ENCODE results near the gene TRMT112.

Gene TRMT112

GRCh38 chr11:64306563-64306875, 10.8 kb downstream of the TRMT112 start:
- DNase-seq: no peak

GRCh38 chr11:64305691-64306562, 11.4 kb downstream of the TRMT112 start:
- peak; percentile 74 for DNase-seq

GRCh38 chr11:64305075-64305690, 12.2 kb downstream of the TRMT112 start, which contains the start of gene ESRRA:
Gene ESRRA (plus strand): TSS chr11:64305524. CDS start chr11:64307180, 1,656 bp downstream.
- peak; percentile 100 for DNase-seq

- peak; percentile 96 for DNase-seq
Measured at GRCh38 chr11:64304316-64305072, 12.9 kb downstream of the TRMT112 start.

- no peak for DNase-seq
Measured at GRCh38 chr11:64304032-64304315, 13.4 kb downstream of the TRMT112 start.

- no peak for DNase-seq
Measured at GRCh38 chr11:64303109-64304031, 14.0 kb downstream of the TRMT112 start.

- DNase-seq: no peak
Measured at GRCh38 chr11:64299847-64300648, 17.3 kb downstream of the TRMT112 start, which contains the start of gene CATSPERZ. Gene CATSPERZ (plus strand): TSS chr11:64300358. CDS start chr11:64300411, 53 bp downstream.

- no peak for DNase-seq
Measured at GRCh38 chr11:64298966-64299846, 18.2 kb downstream of the TRMT112 start.

GRCh38 chr11:64297699-64298358, 19.5 kb downstream of the TRMT112 start:
- DNase-seq: no peak

- no peak for DNase-seq
Measured at GRCh38 chr11:64296830-64297698, 20.3 kb downstream of the TRMT112 start.

- no peak for DNase-seq
Measured at GRCh38 chr11:64296236-64296635, 21.1 kb downstream of the TRMT112 start.

- no peak for DNase-seq
Measured at GRCh38 chr11:64295760-64296159, 21.6 kb downstream of the TRMT112 start.

GRCh38 chr11:64294774-64295173, 22.6 kb downstream of the TRMT112 start:
- DNase-seq: no peak

- no peak for DNase-seq
Measured at GRCh38 chr11:64292460-64293254, 24.7 kb downstream of the TRMT112 start.

- no peak for DNase-seq
Measured at GRCh38 chr11:64291752-64292459, 25.5 kb downstream of the TRMT112 start.

GRCh38 chr11:64291262-64291751, 26.1 kb downstream of the TRMT112 start, which contains the start of gene KCNK4:
Gene KCNK4 (plus strand): TSS chr11:64291302. CDS start chr11:64293019, 1,717 bp downstream.
- DNase-seq: no peak
